Keratinocyte (primary cell): Measurements from ENCODE around the gene DCAF17. TPM values are rescaled to one million over a fixed set of nuclear protein-coding genes. Genes with fewer than 3 reads are reported as not detected.

Experiments used
- DNase-seq: peaks from one replicate; pipeline ENCODE4 v3.0.0-alpha.2; 2011; ENCODE audit warnings: low read depth, missing footprints, low spot score
- FAIRE-seq: peaks from 2 replicates; lab custom pipeline; 2011; peaks lifted over from hg19 to GRCh38; lab: Jason Lieb, UNC
- H2AFZ ChIP-seq: 2 replicates; pipeline ENCODE4 v1.6.0; 2012; ENCODE audit warnings: low read length, control low read depth, inconsistent platforms; ENCODE audit not compliant: control insufficient read depth
- H3K27ac ChIP-seq: 2 replicates; pipeline ENCODE4 v1.5.1; 2011; ENCODE audit warnings: low read length; ENCODE audit not compliant: control insufficient read depth, insufficient read depth
- H3K27me3 ChIP-seq: 3 replicates; pipeline ENCODE4 v1.6.0; 2011; ENCODE audit warnings: low read length; ENCODE audit not compliant: control insufficient read depth, insufficient read depth; ENCODE audit errors: extremely low read depth
- H3K36me3 ChIP-seq, 2 experiments: 2 replicates in 1 of 2; 3 replicates in 1 of 2; pipeline ENCODE4 v1.5.1; 2011; ENCODE audit warnings: low read length in 2 of 2, mild to moderate bottlenecking in 1 of 2; ENCODE audit not compliant: control insufficient read depth in 2 of 2, insufficient read depth in 2 of 2; ENCODE audit errors: extremely low read depth in 1 of 2
- H3K4me1 ChIP-seq: 3 replicates; pipeline ENCODE4 v1.5.1; 2011; ENCODE audit warnings: low read length; ENCODE audit not compliant: control insufficient read depth, insufficient read depth; ENCODE audit errors: extremely low read depth
- H3K4me2 ChIP-seq: 3 replicates; pipeline ENCODE4 v1.6.0; 2011; ENCODE audit warnings: low read depth, low read length; ENCODE audit not compliant: control insufficient read depth, insufficient read depth; ENCODE audit errors: extremely low read depth
- H3K4me3 ChIP-seq, 3 experiments: fragments of 200-600 bp in 1 of 3; sonication (generic) in 1 of 3; 2 replicates in 2 of 3; 3 replicates in 1 of 3; pipeline ENCODE4 v1.5.1; 2011 to 2016; ENCODE audit warnings: low read length in 3 of 3, mild to moderate bottlenecking in 3 of 3, control low read depth in 2 of 3, inconsistent platforms in 1 of 3, low read depth in 1 of 3, mixed read lengths in 1 of 3, mixed run types in 1 of 3, moderate library complexity in 1 of 3; ENCODE audit not compliant: control insufficient read depth in 2 of 3, insufficient read depth in 2 of 3; ENCODE audit errors: extremely low read depth in 1 of 3
- H3K79me2 ChIP-seq: 2 replicates; pipeline ENCODE4 v1.6.0; 2012; ENCODE audit warnings: low read length; ENCODE audit not compliant: control insufficient read depth, insufficient read depth
- H3K9ac ChIP-seq: 3 replicates; pipeline ENCODE4 v1.6.0; 2011; ENCODE audit warnings: low read length; ENCODE audit not compliant: control insufficient read depth, insufficient read depth; ENCODE audit errors: extremely low read depth
- H3K9me1 ChIP-seq: 3 replicates; pipeline ENCODE4 v1.6.0; 2011; ENCODE audit warnings: low read length; ENCODE audit not compliant: control insufficient read depth, insufficient read depth; ENCODE audit errors: extremely low read depth
- H3K9me3 ChIP-seq: 2 replicates; pipeline ENCODE4 v1.5.1; 2012; ENCODE audit warnings: low read depth, low read length; ENCODE audit not compliant: control insufficient read depth
- H4K20me1 ChIP-seq: 3 replicates; pipeline ENCODE4 v1.6.0; 2011; ENCODE audit warnings: low read length; ENCODE audit not compliant: control insufficient read depth, insufficient read depth; ENCODE audit errors: extremely low read depth
- CTCF ChIP-seq, 3 experiments: IDR thresholded peaks in 1 of 3; conservative IDR thresholded peaks in 1 of 3; optimal IDR thresholded peaks in 1 of 3; 2 replicates in 2 of 3; 3 replicates in 1 of 3; pipeline versions ENCODE3 to v1.5.1; 2011; ENCODE audit warnings: low read length in 3 of 3, mild to moderate bottlenecking in 3 of 3, moderate library complexity in 2 of 3, control low read depth in 1 of 3, inconsistent platforms in 1 of 3; ENCODE audit not compliant: insufficient read depth in 2 of 3; ENCODE audit errors: extremely low read depth in 1 of 3
- EZH2 ChIP-seq: IDR thresholded peaks from one replicate; pipeline ENCODE4 v1.6.1; 2012; ENCODE audit warnings: inconsistent platforms, mild to moderate bottlenecking, low read length, moderate library complexity
- dilution Hi-C: fragments of 300-500 bp; cut with MboI; formaldehyde crosslinking; loops from one replicate; pipeline ENCODE4 v1.7.0; 2020; ENCODE audit warnings: low sequenced_read_pairs; ENCODE audit not compliant: extremely low pct_ligation_motif_present
- polyA plus RNA-seq, 5 experiments: library from polyadenylated mRNA; depleted of rRNA in 3 of 5; stranded (reverse) in 3 of 5; stranded (forward) in 1 of 5; unstranded in 1 of 5; fragments of >200 nt; gene quantifications; 1 replicate in 1 of 5; 2 replicates in 3 of 5; 3 replicates in 1 of 5; pipeline versions ENCODE4 v1.2.1 to v1.2.3, GENCODE V29; 2011 to 2012; ENCODE audit warnings: missing spikeins in 2 of 5, low read depth in 1 of 5, low replicate concordance in 1 of 5

Gene DCAF17
- polyA plus RNA-seq, 1 donor (not counting 4 experiments of a cell fraction or from before 2014, with no cell fraction given): 22.9 TPM

DNA sequence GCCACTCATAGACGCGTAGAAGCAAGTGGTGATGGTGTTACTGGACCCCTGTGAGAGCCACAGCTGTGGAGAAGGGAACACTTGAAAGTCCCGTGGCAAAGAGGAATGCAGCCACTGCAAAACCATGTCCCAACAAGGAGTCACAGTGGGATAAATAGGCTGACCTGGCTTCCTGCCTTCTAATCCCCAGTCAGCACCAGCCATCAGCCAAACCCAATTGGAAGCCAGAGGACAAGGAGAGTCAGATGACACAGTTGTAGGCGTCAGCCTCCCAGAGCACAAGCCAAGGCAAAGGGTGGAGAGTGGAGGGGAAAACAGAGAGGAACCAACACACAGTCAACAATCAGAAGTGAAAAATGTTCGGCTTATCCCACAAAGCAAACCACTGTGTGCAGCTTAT, 82.8 kb downstream of the DCAF17 start:
- TF ChIP-seq CTCF (optimal IDR thresholded peaks at IDR 0.05 in 1 of 3, IDR thresholded peaks at IDR 0.05 in 1 of 3, conservative IDR thresholded peaks at IDR 0.05 in 1 of 3; ENCODE audit: extremely low read depth in 1 of 3, insufficient read depth in 2 of 3, low read length in 3 of 3) (no peak), EZH2 (no peak)
- Histone ChIP-seq H3K36me3 (no peaks in the 10 kb centered on the region), H4K20me1 (no peaks in the 10 kb centered on the region), H3K4me1 (peaks cover 3% of the 10 kb centered on the region), H3K9me1 (no peaks in the 10 kb centered on the region), H3K4me2 (no peak overlapping the region), H3K9me3 (no peaks in the 10 kb centered on the region), H2AFZ (no peak overlapping the region), H3K9ac (no peak overlapping the region), H3K27ac (no peak overlapping the region), H3K79me2 (no peaks in the 10 kb centered on the region), H3K4me3 (no peak overlapping the region), H3K27me3 (no peaks in the 10 kb centered on the region)
- DNase-seq (no peak), FAIRE-seq (no peak)
- dilution Hi-C loops: no loop called here

GRCh38 chr2:171520471-171520870, 86.4 kb downstream of the DCAF17 start:
- no peak for TF ChIP-seq EZH2
- TF ChIP-seq CTCF (optimal IDR thresholded peaks at IDR 0.05 in 1 of 3, IDR thresholded peaks at IDR 0.05 in 1 of 3, conservative IDR thresholded peaks at IDR 0.05 in 1 of 3; ENCODE audit: extremely low read depth in 1 of 3, insufficient read depth in 2 of 3, low read length in 3 of 3): no peak
- H3K4me1 ChIP-seq: peaks cover 26% of the 10 kb centered on the region
- no peaks in the 10 kb centered on the region for H3K9me1 ChIP-seq
- FAIRE-seq: no peak
- no peaks in the 10 kb centered on the region for H3K27me3 ChIP-seq
- H3K4me3 ChIP-seq: no peak overlapping the region
- dilution Hi-C loops: no loop called here
- no peak overlapping the region for H3K9ac ChIP-seq
- H3K27ac ChIP-seq: no peak overlapping the region
- no peak for DNase-seq
- no peaks in the 10 kb centered on the region for H3K36me3 ChIP-seq
- H3K79me2 ChIP-seq: no peaks in the 10 kb centered on the region
- H3K9me3 ChIP-seq: no peaks in the 10 kb centered on the region
- no peaks in the 10 kb centered on the region for H4K20me1 ChIP-seq
- H3K4me2 ChIP-seq: no peak overlapping the region
- no peak overlapping the region for H2AFZ ChIP-seq
